HG03575 (cell line): ENCODE data around the gene CXCR5.
A peak's percentile ranks its signal among the peaks of the same experiment; 100 is the strongest.
"Not testable (repeated sequence)": the region's sequence is repeated elsewhere in the genome, so short reads cannot be mapped to it uniquely, and the experiment has no call there.

Source experiments
- ATAC-seq: cut with Tn5 transposase; IDR thresholded peaks from one replicate; pipeline ENCODE4 v1.9.1; 2021; ENCODE audit not compliant: unreplicated experiment, insufficient number of reproducible peaks, low FRiP score; ENCODE audit errors: extremely low read depth

Gene CXCR5

GRCh38 chr11:118883368-118884071 is at the start of gene CXCR5:
Gene CXCR5 (plus strand): TSS chr11:118883892. CDS start chr11:118883942, 50 bp downstream.
- peak; percentile 45 for ATAC-seq

GRCh38 chr11:118834427-118835028 is 49.2 kb upstream of the CXCR5 start:
- no peak for ATAC-seq

- ATAC-seq: no peak
Measured at GRCh38 chr11:118837868-118838267, 45.8 kb upstream of the CXCR5 start.

- peak; percentile 51 for ATAC-seq
Measured at GRCh38 chr11:118838905-118839553, 44.7 kb upstream of the CXCR5 start.

- no peak for ATAC-seq
Measured at GRCh38 chr11:118841469-118842242, 42.0 kb upstream of the CXCR5 start.

GRCh38 chr11:118842369-118842768 is 41.3 kb upstream of the CXCR5 start:
- no peak for ATAC-seq

GRCh38 chr11:118842843-118843242 is 40.8 kb upstream of the CXCR5 start:
- not testable (repeated sequence) for ATAC-seq

- ATAC-seq: no peak
Measured at GRCh38 chr11:118843565-118843964, 40.1 kb upstream of the CXCR5 start.

- ATAC-seq: no peak
Measured at GRCh38 chr11:118845369-118845768, 38.3 kb upstream of the CXCR5 start.

- ATAC-seq: no peak
Measured at GRCh38 chr11:118846181-118846935, 37.3 kb upstream of the CXCR5 start.

- no peak for ATAC-seq
Measured at GRCh38 chr11:118849825-118850224, 33.9 kb upstream of the CXCR5 start.

GRCh38 chr11:118851970-118852369 is 31.7 kb upstream of the CXCR5 start:
- ATAC-seq: no peak

- ATAC-seq: no peak
Measured at GRCh38 chr11:118853678-118854077, 30.0 kb upstream of the CXCR5 start.

- ATAC-seq: no peak
Measured at GRCh38 chr11:118856314-118856713, 27.4 kb upstream of the CXCR5 start.

- no peak for ATAC-seq
Measured at GRCh38 chr11:118857385-118857784, 26.3 kb upstream of the CXCR5 start.

- no peak for ATAC-seq
Measured at GRCh38 chr11:118859973-118860372, 23.7 kb upstream of the CXCR5 start.

GRCh38 chr11:118868659-118869058 is 15.0 kb upstream of the CXCR5 start:
- ATAC-seq: no peak

- ATAC-seq: no peak
Measured at GRCh38 chr11:118870396-118871343, 13.0 kb upstream of the CXCR5 start.
